GM12891 (cell line): ENCODE results near the gene MFAP3.

Source experiments
- POLR2A ChIP-seq: IDR thresholded peaks from 2 replicates; pipeline ENCODE4 v1.6.1; 2011; ENCODE audit warnings: low read depth, low read length, control low read depth
- POLR2AphosphoS5 ChIP-seq: IDR thresholded peaks from 2 replicates; pipeline ENCODE4 v1.6.1; 2011; ENCODE audit warnings: low read depth, low read length, control low read depth
- POU2F2 ChIP-seq: IDR thresholded peaks from 2 replicates; pipeline ENCODE4 v1.6.1; 2011; ENCODE audit warnings: low read depth, mild to moderate bottlenecking, control low read depth, low read length, moderate library complexity
- TAF1 ChIP-seq: IDR thresholded peaks from 2 replicates; pipeline ENCODE4 v1.6.1; 2011; ENCODE audit warnings: low read depth, low read length, control low read depth

DNA sequence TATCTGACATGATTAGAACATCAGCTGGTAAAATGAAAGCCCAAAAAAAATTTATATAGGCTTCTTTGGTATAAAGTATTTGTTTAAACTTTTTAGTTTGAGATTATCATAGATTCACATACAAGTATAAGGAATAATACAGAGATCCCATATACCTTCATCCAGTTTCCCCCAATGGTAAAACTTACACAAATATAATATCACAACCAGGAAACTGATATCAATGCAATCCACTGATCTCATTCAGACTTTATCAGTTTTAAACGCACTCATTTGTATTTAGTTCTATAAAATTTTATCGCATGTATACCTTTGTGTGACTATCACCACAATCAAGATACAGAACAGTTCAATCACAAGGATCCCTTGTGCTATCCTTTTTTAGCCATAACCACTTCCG is 3.8 kb upstream of the MFAP3 start:
- TF ChIP-seq POLR2A = no peak
- TF ChIP-seq POU2F2 = no peak
- TF ChIP-seq POLR2AphosphoS5 = no peak
- no peak for TF ChIP-seq TAF1
